H9 (cell line): ENCODE results near the gene ZFYVE28. TPM values are rescaled to one million over a fixed set of nuclear protein-coding genes. Genes with fewer than 3 reads are reported as not detected.

Experiments
- DNase-seq: peaks from one replicate; pipeline ENCODE4 v3.0.0-alpha.2; 2017
- H2AFZ ChIP-seq: one replicate; pipeline ENCODE4 v1.6.1; 2013; ENCODE audit warnings: mild to moderate bottlenecking, low read length, control low read depth, moderate library complexity
- H2AK5ac ChIP-seq: 2 replicates; pipeline ENCODE4 v1.6.1; 2013; ENCODE audit warnings: low read length, control low read depth, mixed read lengths; ENCODE audit not compliant: insufficient read length
- H2BK120ac ChIP-seq: one replicate; pipeline ENCODE4 v1.6.1; 2013; ENCODE audit warnings: low read depth, mild to moderate bottlenecking, low read length, control low read depth, inconsistent platforms; ENCODE audit not compliant: poor library complexity, severe bottlenecking
- H2BK12ac ChIP-seq: 2 replicates; pipeline ENCODE4 v1.6.1; 2013; ENCODE audit warnings: low read length, control low read depth, mixed read lengths, low read depth; ENCODE audit not compliant: insufficient read length
- H2BK15ac ChIP-seq: 2 replicates; pipeline ENCODE4 v1.6.1; 2013; ENCODE audit warnings: low read depth, low read length, control low read depth
- H2BK20ac ChIP-seq: one replicate; pipeline ENCODE4 v1.6.1; 2013; ENCODE audit warnings: low read depth, mild to moderate bottlenecking, low read length, control low read depth, inconsistent platforms; ENCODE audit not compliant: poor library complexity, severe bottlenecking
- H2BK5ac ChIP-seq: 2 replicates; pipeline ENCODE4 v1.6.1; 2013; ENCODE audit warnings: low read length, control low read depth, mixed read lengths; ENCODE audit not compliant: insufficient read length
- H3K14ac ChIP-seq: 2 replicates; pipeline ENCODE4 v1.6.1; 2013; ENCODE audit warnings: low read length, control low read depth; ENCODE audit not compliant: insufficient read depth
- H3K18ac ChIP-seq: 2 replicates; pipeline ENCODE4 v1.6.1; 2013; ENCODE audit warnings: low read depth, mild to moderate bottlenecking, mixed read lengths, low read length, control low read depth; ENCODE audit not compliant: insufficient read length
- H3K23ac ChIP-seq: 2 replicates; pipeline ENCODE4 v1.6.1; 2013; ENCODE audit warnings: low read length, control low read depth, mixed read lengths, low read depth; ENCODE audit not compliant: insufficient read length
- H3K23me2 ChIP-seq: 2 replicates; pipeline ENCODE4 v1.6.1; 2013; ENCODE audit warnings: low read depth, mild to moderate bottlenecking, mixed read lengths, low read length, control low read depth; ENCODE audit not compliant: insufficient read length, poor library complexity, severe bottlenecking
- H3K27ac ChIP-seq: 2 replicates; pipeline ENCODE4 v1.5.1; 2013; ENCODE audit warnings: low read length, control low read depth, mixed read lengths, low read depth; ENCODE audit not compliant: insufficient read length
- H3K27me3 ChIP-seq: 2 replicates; pipeline ENCODE4 v1.6.1; 2013; ENCODE audit warnings: low read length, control low read depth, inconsistent platforms; ENCODE audit not compliant: insufficient read depth
- H3K4ac ChIP-seq: 2 replicates; pipeline ENCODE4 v1.6.1; 2013; ENCODE audit warnings: low read depth, mild to moderate bottlenecking, control low read depth, inconsistent platforms, low read length, moderate library complexity
- H3K4me1 ChIP-seq: 2 replicates; pipeline ENCODE4 v1.6.1; 2013; ENCODE audit warnings: low read length, control low read depth, inconsistent platforms; ENCODE audit not compliant: insufficient read depth
- H3K4me2 ChIP-seq: 2 replicates; pipeline ENCODE4 v1.6.1; 2013; ENCODE audit warnings: low read length, control low read depth, mixed read lengths; ENCODE audit not compliant: insufficient read length, insufficient read depth
- H3K56ac ChIP-seq: 2 replicates; pipeline ENCODE4 v1.6.1; 2013; ENCODE audit warnings: low read depth, mild to moderate bottlenecking, mixed read lengths, low read length, control low read depth; ENCODE audit not compliant: insufficient read length
- H3K79me1 ChIP-seq: 2 replicates; pipeline ENCODE4 v1.6.1; 2013; ENCODE audit warnings: low read depth, mild to moderate bottlenecking, moderate library complexity, low read length, control low read depth, inconsistent platforms; ENCODE audit not compliant: insufficient read depth, poor library complexity, severe bottlenecking
- H3K79me2 ChIP-seq: 2 replicates; pipeline ENCODE4 v1.6.1; 2013; ENCODE audit warnings: low read length, control low read depth, inconsistent platforms; ENCODE audit not compliant: insufficient read depth
- H3K9ac ChIP-seq: 2 replicates; pipeline ENCODE4 v1.6.1; 2013; ENCODE audit warnings: low read length, control low read depth, mixed read lengths; ENCODE audit not compliant: insufficient read length; ENCODE audit errors: extremely low read depth
- H3K9me3 ChIP-seq: one replicate; pipeline ENCODE4 v1.6.1; 2013; ENCODE audit warnings: low read depth, low read length, inconsistent platforms; ENCODE audit not compliant: control insufficient read depth
- H3T11ph ChIP-seq: one replicate; pipeline ENCODE4 v1.6.1; 2013; ENCODE audit warnings: mild to moderate bottlenecking, low read length, control low read depth, inconsistent platforms
- H4K20me1 ChIP-seq: one replicate; pipeline ENCODE4 v1.6.1; 2013; ENCODE audit not compliant: control insufficient read depth, insufficient read length, insufficient read depth
- H4K5ac ChIP-seq: 2 replicates; pipeline ENCODE4 v1.6.1; 2013; ENCODE audit warnings: low read depth, mild to moderate bottlenecking, mixed read lengths, low read length, control low read depth; ENCODE audit not compliant: insufficient read length
- H4K8ac ChIP-seq: replicated peaks from 2 replicates; pipeline ENCODE4 v1.6.1; 2013; ENCODE audit warnings: low read length, control low read depth, mixed read lengths, low read depth; ENCODE audit not compliant: insufficient read length
- H4K91ac ChIP-seq: 2 replicates; pipeline ENCODE4 v1.6.1; 2013; ENCODE audit warnings: low read depth, mild to moderate bottlenecking, moderate library complexity, mixed read lengths, low read length, control low read depth; ENCODE audit not compliant: insufficient read length
- H3K27ac Mint-ChIP-seq, 3 experiments: 2 replicates in 2 of 3; 3 replicates in 1 of 3; pipeline ENCODE4 v1.8.0; 2020 to 2021; ENCODE audit warnings: mixed read lengths in 3 of 3, mild to moderate bottlenecking in 1 of 3, moderate library complexity in 1 of 3
- H3K27me3 Mint-ChIP-seq: 2 replicates; pipeline ENCODE4 v1.8.0; 2021; ENCODE audit warnings: low read depth, mild to moderate bottlenecking, moderate library complexity, mixed read lengths
- H3K36me3 Mint-ChIP-seq, 3 experiments: 2 replicates in 2 of 3; 3 replicates in 1 of 3; pipeline ENCODE4 v1.8.0; 2020 to 2021; ENCODE audit warnings: low read depth in 3 of 3, mixed read lengths in 3 of 3; ENCODE audit not compliant: insufficient read depth in 1 of 3
- H3K4me1 Mint-ChIP-seq, 2 experiments: 2 replicates each; pipeline ENCODE4 v1.8.0; 2020; ENCODE audit warnings: mixed read lengths in 2 of 2
- H3K4me3 Mint-ChIP-seq, 2 experiments: 2 replicates in 1 of 2; 3 replicates in 1 of 2; pipeline ENCODE4 v1.8.0; 2020 to 2021; ENCODE audit warnings: mild to moderate bottlenecking in 2 of 2, mixed read lengths in 2 of 2, moderate library complexity in 1 of 2
- H3K9me3 Mint-ChIP-seq, 2 experiments: 2 replicates in 1 of 2; 3 replicates in 1 of 2; pipeline ENCODE4 v1.8.0; 2020; ENCODE audit warnings: mild to moderate bottlenecking in 2 of 2, mixed read lengths in 2 of 2, moderate library complexity in 1 of 2
- CTCF ChIP-seq: fragments of 200-600 bp; sonication (generic); conservative IDR thresholded peaks from 3 replicates; pipeline ENCODE4 v1.8.0; 2021; ENCODE audit warnings: antibody characterized with exemption, mild to moderate bottlenecking
- WGBS: extraction: QIAGEN DNeasy Blood & Tissue Kit; methylation state at CpG from one replicate; pipeline ENCODE4 v1.1.7; 2013; ENCODE audit warnings: missing lambda C conversion rate, low lambda C conversion rate, mixed read lengths; ENCODE audit not compliant: insufficient read length; ENCODE audit errors: extremely low coverage; 5-methylcytosine and 5-hydroxymethylcytosine counted together
- total RNA-seq: library from RNA; stranded (reverse); gene quantifications from 2 replicates; pipeline ENCODE4 v1.2.1, GENCODE V29; 2021

ZFYVE28 gene
- total RNA-seq, 1 experiment from 2014 or later: 0.98 TPM

- no peak overlapping the region for H3K4me3 Mint-ChIP-seq
- H3K56ac ChIP-seq: no peak overlapping the region
- no peak overlapping the region for H3K9ac ChIP-seq
- H3K23me2 ChIP-seq: peaks cover 12% of the 10 kb centered on the region
- no peak overlapping the region for H4K5ac ChIP-seq
- H3K79me1 ChIP-seq: no peaks in the 10 kb centered on the region
- H3K4ac ChIP-seq: no peak overlapping the region
- no peaks in the 10 kb centered on the region for H4K20me1 ChIP-seq
- H3K27ac Mint-ChIP-seq: no peak overlapping the region
- H3K18ac ChIP-seq: no peak overlapping the region
- H3K4me1 Mint-ChIP-seq: peaks cover 26 to 30% of the 10 kb centered on the region in 2 experiments
- no peak overlapping the region for H3K14ac ChIP-seq
- no peak for DNase-seq
- H3K27me3 Mint-ChIP-seq: peaks cover 53% of the 10 kb centered on the region
- H4K8ac ChIP-seq: no peak overlapping the region
- no peak overlapping the region for H2BK120ac ChIP-seq
- no peak overlapping the region for H2BK12ac ChIP-seq
- H2BK15ac ChIP-seq: no peak overlapping the region
- H3K4me1 ChIP-seq: no peaks in the 10 kb centered on the region; the same call in 1 of the 2 replicates
- H3T11ph ChIP-seq: no peak overlapping the region
- no peak overlapping the region for H2BK20ac ChIP-seq
- no peak overlapping the region for H2AK5ac ChIP-seq
- no peaks in the 10 kb centered on the region for H3K36me3 Mint-ChIP-seq
- H3K23ac ChIP-seq: no peak overlapping the region
- no peak overlapping the region for H2AFZ ChIP-seq
- H3K9me3 Mint-ChIP-seq: no peaks in the 10 kb centered on the region; a peak in 4 of 5 replicates
- H3K27ac ChIP-seq: no peak overlapping the region
- no peak overlapping the region for H4K91ac ChIP-seq
- H2BK5ac ChIP-seq: no peak overlapping the region
- no peaks in the 10 kb centered on the region for H3K9me3 ChIP-seq
- no peak overlapping the region for H3K4me2 ChIP-seq
- WGBS: no CpG with 5 or more reads among the region's 6 CpGs
- no peak for TF ChIP-seq CTCF
- H3K27me3 ChIP-seq: peaks cover 22% of the 10 kb centered on the region; the same call in 1 of the 2 replicates
- H3K79me2 ChIP-seq: no peaks in the 10 kb centered on the region
Measured at GRCh38 chr4:2421928-2422327, 3.5 kb upstream of the ZFYVE28 start.
